Measurements from ENCODE around the gene GRAMD2B.

GRCh38 chr5:126477294-126478117 lies 54.3 kb downstream of the GRAMD2B start:
- TF ChIP-seq CTCF (IDR thresholded peaks at IDR 0.05) (no peak), POLR2A (IDR thresholded peaks at IDR 0.05) (no peak), POLR2AphosphoS5 (IDR thresholded peaks at IDR 0.05) (no peak), EP300 (IDR thresholded peaks at IDR 0.05) (no peak)

All from upper lobe of left lung (tissue), 4 donors.